Activated CD8-positive, alpha-beta memory T cell treated with anti-CD3 and anti-CD28 coated beads, Interleukin-2, amount 50 U/mL, for 48 hours (primary cell): ENCODE results near the gene WNK3.
"Not testable (repeated sequence)": the region's sequence is repeated elsewhere in the genome, so short reads cannot be mapped to it uniquely, and the experiment has no call there.

Experiments used
- DNase-seq: peaks from one replicate; pipeline ENCODE4 v3.0.0-alpha.2; 2020

Gene WNK3

GRCh38 chrX:54357414-54358377 is at the start of gene WNK3:
Gene WNK3 (minus strand): TSS chrX:54358046.
- peak; percentile 63 for DNase-seq

DNA sequence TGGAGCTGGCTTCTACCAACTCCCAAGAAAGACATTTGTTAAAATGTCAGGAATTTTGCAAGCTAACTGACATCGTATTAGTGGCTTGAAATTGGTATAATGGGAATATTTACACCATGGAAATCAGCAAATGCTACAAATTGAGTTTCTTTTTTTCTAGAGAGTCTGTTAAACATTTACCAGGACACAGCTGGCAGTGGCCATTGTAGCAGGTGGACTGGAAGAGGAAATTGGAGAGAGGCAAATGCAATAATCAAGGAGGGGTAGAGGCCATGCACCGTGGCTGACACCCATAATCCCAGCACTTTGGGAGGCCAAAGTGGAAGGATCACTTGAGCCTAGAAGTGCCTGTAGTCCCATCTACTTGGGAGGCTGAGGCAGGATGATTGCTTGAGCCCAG is 49.4 kb upstream of the WNK3 start:
- no peak for DNase-seq

DNA sequence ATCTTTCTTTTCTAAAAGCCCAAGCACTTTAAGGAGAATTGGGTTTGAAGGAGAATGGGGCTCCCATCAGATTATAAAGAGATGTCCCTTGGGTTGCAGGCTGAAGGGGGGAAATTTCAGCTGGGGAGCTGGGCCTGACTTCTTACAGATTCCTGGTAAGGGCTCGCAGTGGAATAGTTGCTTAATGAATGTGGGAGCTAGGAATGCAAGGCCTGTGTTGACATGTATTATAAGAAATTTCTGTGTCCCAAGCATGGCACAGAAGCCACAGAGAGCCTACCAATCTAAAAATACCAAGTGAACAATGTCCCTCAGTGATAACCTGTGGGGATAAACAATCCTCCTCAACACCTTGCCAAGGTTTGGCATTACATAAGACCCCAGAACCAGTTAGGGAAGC is 39.3 kb upstream of the WNK3 start:
- DNase-seq, result no peak

DNA sequence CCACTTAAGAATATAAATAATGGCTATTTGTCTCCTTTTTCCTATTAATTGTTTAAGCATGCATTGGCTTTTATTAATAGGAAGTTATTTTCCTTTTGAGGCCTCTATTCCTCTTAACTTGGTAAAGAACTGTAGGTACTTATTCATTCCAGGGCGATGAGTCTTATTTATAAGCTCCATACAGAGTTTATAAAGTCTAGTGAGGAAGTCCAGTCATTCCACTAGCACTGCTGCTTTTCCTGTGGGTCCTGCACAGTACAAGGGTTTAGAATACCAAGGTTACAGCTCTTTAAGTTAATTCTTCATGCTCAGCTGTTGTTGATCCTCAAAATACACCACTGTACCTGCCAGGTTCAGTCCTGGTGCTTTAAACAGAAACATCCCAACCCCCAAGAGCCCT is 28.5 kb upstream of the WNK3 start:
- DNase-seq, result no peak

DNA sequence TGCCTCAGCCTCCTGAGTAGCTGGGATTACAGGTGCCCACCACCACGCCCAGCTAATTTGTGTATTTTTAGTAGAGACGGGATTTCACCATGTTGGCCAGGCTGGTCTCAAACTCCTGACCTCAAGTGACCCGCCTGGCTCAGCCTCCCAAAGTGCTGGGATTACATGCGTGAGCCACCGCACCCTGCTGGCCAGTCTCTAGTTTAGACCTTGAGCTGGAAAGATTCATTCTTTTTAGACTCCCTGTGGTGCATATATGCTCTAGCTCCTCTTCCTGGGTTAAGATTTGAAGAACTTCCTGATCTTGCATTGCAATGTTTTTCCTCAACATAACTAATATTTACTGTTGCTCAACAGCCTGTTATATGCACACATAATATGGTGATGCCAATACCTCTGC is 26.8 kb upstream of the WNK3 start:
- DNase-seq, result not testable (repeated sequence)

DNA sequence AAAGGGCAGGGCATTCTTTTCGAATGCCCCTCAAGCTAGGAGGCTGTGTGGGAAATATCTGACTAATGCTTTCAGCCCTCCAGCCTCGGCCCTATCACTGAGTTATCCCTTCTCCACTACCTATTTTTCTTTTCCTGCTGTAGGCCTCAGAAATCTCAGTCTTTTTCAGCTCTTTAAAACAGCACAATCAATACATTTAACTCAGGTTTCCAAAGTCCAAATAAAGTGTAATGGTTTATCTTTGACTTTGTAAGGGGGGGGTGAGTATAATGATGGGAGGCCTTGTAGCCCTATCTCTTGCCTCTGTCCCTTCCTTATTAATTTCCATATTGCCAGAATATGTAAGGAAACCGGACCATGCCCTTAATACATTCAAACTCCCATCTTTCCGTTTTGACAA is 1.6 kb upstream of the WNK3 start:
- no peak for DNase-seq

DNA sequence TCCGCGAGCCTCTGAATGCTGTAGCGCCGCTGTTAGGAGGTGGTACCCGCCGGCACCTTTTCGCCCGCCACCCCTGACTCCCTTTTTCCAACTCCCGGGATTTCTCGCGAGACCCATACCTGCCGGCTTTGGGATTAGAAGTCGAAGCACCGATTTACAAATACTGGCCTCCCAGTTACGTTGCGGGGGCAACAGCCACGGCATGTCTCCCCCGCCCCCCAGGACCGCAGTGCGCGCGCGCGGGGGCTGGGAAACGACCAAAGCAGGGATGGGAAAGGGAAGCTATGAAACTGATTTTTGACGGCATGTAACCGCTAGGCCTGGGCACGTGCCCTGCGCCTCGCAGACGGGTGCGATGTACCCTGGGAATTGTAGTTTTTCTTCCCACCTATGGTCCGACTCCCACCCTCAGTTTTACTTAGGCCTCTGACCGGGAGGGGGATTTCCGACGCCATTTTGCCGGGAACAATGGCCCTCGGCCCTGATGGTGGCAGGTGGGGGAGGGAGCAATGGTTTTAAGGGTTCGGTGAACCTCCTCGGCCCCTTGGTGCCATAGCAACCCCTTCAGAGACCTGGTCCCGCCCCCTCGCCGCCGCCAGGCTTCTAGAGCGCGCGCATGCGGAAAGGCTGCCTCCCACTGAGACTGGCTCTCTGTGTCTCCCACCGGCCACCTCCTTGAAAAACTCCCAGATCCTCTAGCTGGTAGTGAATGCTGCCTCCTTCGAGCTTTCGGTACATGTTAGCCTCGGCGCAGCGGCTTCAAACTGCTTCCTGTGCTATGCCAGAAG is 772 bp upstream of the WNK3 start:
- peak; percentile 60 for DNase-seq

DNA sequence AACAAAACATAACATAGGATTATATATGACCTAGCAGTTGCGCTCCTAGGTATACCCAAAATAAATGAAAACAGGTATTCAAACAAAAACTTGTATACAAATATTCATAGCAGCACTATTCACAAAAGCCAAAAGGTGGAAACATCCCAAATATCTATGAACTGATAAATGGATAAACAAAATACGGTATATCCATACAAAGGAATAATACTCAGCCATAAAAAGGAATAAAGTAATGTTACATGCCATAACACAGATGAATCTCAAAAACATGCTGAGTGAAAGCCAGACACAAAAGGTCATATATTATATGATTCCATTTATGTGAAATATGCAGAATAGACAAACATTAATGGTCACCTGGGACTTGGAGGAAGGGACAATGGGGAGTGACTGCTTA is 5.2 kb downstream of the WNK3 start:
- no peak for DNase-seq

DNA sequence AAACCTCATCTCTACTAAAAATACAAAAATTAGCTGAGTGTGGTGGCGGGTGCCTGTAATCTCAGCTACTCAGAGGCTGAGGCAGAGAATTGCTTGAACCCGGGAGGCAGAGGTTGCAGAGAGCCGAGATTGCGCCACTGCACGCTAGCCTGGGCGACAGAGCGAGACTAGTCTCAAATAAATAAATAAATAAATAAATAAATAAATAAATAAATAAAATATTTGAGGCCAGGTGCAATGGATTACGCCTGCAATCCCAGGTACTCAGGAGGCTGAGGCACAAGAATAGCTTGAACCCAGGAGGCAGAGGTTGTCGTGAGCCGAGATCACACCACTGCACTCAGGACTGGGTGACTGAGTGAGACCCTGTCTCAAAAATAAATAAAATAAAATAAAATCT is 20.5 kb downstream of the WNK3 start:
- not testable (repeated sequence) for DNase-seq

- no peak for DNase-seq
These were observed 32.8 kb downstream of the WNK3 start for GRCh38 chrX:54325077-54325476.

DNA sequence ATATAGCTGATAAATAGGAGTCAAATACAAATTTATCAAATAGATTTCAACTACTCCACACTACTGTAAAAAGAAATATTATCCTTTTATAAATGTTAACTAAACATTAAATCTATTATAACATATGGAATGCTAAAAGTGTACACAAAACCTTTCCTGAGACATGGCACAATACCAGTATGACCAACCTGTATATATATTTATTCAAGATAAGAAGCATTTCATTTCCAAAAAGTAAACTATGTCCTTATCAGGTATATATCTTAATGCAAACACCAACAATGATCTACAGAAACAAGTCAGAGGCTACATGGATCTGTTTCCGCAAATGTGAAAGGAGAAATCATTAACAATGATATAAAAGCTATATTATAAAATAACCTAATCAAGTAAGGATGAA is 37.8 kb downstream of the WNK3 start:
- DNase-seq, result no peak

- no peak for DNase-seq
These were observed 51.5 kb downstream of the WNK3 start for GRCh38 chrX:54306379-54306778.

DNA sequence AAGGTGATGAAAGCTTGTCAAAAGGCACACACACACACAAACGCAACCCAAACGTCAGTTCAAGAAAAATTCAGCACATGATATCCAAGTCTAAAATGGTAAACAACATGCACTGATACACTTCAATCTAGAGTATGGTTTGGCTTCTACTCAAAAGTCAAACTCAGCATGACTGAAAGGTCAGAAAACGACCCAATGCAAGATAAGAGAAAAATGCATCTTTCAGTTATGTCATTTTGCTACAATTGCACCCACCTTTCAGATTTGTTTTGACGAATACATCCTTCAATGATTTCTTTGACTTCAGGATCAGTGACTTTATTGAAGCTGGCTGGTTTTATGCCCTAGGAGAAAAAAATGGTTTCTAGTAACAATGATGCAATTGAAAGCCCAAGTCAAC is 56.3 kb downstream of the WNK3 start:
- DNase-seq, result no peak

DNA sequence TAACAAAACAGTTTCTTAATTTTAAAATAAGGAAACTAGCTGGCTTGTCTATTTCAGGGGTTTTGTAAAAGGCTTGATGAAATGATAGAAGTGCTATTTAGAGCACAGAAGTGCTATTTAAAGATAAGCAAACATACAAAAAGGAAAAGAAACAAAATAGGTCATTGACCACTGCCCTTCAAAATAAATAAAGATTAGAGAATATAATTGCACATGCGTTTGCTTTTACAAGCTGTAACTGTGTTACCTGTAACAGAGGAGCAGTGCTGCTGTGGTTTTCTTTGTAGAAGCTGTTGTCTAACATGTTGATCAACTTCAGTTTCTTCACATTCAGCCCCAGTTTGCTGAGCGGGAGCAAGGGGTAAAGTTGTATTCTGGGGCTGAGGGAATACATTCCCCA is 63.5 kb downstream of the WNK3 start:
- no peak for DNase-seq

DNA sequence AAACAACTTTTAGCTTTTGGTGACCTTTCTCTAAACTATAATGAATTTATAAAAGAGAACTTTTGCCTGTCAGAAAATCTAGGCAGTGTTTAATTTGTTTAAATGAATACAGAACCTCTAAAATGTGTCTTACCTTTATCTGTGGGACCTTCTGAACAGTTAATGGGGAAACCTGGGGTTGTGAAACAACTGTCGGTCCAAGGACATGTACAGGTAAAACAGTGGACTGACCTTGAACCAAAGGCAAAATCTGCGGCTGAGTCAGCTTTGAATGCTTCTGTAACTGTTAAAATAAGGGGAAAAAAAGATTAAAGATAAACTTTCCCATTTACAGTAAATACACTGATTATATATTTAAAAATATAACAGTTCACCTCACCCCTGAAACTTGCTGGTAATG is 65.1 kb downstream of the WNK3 start:
- DNase-seq, result no peak

DNA sequence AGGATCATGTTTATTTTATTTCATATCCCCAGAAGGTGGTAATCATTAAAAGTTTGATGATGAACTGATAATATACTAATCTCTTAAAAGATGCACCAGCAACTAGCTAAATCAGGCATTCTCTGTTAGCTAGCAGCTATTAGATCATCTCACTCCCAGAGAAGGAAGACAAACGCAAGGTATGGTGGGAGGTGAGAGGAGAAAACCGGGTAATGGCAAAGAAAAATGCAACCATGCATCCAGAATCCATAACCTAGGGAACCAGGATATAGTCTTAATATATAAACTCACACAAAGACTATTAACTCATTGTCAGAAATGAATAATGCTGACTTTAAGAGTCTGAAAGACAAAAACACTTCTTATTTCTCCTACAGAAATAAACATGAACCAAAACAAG is 66.1 kb downstream of the WNK3 start:
- no peak for DNase-seq

DNA sequence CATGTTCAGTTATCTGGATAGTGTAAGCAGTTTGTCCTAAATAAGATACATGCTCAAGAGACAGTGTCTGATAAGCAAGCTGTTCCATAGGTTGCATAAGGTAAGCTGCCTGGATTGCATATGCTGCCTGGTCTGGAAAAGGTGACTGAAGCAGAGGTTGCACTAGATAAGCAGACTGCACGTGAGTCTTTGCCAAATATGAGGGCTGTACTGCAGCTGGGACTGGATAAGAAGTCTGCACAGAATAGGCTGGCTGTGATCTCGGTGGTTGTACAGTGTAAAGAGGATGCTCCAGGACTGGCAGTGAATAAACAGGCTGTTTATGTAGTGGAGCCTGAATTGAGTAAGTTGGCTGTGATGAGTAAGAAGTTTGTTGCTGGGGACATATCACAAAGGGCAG is 68.9 kb downstream of the WNK3 start:
- DNase-seq, result no peak

- DNase-seq, result no peak
These were observed 69.6 kb downstream of the WNK3 start for GRCh38 chrX:54288277-54288676.

DNA sequence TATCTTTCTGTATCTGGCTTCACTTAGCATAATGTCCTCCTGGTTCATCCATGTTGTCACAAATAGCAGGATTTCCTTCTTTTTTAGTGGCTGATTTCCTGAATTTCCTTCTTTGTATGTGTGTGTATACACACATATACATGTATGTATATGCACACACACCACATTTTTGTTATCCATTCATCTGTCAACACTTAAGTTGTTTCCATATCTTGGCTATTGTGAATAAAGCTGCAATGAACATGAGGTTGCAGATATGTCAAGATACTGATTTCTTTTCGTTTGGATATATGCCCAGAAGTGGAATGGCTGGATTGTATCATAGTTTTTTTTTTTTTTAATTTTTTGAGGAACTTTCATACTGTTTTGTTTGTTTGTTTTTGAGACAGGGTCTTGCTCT is 76.2 kb downstream of the WNK3 start:
- DNase-seq, result no peak

- DNase-seq, result no peak
These were observed 77.4 kb downstream of the WNK3 start for GRCh38 chrX:54280466-54280865.

DNA sequence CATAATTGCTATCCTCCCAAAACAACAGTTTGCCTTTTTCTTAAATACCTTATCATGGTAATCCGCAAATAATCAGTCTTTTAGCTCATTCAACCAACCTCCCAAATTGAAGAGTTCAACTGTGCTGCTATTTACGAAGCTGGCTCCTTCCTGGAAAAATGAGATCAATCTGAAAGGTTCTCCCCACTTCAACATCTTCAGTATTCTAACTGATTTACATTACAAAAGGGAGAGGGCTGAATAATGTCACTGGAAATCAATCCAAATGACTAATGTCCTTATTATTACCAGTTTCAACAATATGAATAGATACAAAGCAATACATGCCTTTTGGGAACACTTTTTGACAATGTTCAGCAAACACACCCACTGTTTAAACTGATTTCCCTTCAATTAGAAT is 86.2 kb downstream of the WNK3 start:
- no peak for DNase-seq

- no peak for DNase-seq
These were observed 109.5 kb downstream of the WNK3 start for GRCh38 chrX:54248309-54248708.

- no peak for DNase-seq
These were observed 111.0 kb downstream of the WNK3 start for GRCh38 chrX:54246866-54247265.

- no peak for DNase-seq
These were observed 119.3 kb downstream of the WNK3 start for GRCh38 chrX:54238588-54238987.
